Measurements from ENCODE around the gene DGKQ. TPM values are rescaled to one million over a fixed set of nuclear protein-coding genes. Genes with fewer than 3 reads are reported as not detected.

The DGKQ gene
- polyA plus RNA-seq, 2 of the 4 experiments (the other 2 are of a cell fraction): 2.7 to 7.8 TPM

DNA sequence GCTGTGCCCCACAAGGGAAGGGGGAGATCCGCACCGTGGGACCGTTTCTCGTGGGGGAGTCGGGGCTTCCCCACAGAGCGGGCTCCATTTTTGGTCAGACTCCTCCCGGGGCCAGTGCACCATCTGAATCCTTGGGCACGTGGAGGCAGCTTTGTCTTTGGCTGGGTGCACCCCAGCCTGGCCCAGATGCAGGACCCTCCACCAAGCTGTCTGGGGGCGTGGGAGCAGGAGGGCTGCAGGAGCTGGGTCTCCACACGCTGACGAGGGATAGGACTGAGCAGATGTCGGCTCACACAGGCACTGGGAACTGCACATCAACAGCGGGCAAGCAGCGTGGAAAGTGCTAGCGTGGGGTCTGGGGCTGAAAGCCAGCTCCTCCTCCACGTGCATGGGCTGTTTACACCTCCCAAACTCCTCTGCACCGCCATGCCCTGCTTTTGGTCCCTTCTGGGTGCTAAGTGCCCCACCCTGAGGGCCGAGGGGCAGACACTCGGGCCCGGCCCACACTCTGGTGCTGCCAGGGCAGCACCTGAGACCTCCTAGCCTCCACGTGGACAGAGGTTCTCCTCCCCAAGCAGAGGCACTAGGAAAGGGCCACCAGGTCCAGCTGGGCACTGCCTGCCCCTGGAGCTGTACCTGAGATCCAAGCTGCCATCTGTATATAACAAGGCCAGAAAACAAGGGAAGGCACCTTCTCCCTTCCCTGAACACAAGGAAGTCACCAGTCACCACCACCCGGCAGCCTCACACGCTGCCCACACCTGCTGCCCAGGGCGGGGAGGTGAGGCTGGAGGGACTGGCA, 13.8 kb downstream of the DGKQ start:
- Histone ChIP-seq H3K4me2 (no peak overlapping the region), H3K9me3 (no peaks in the 10 kb centered on the region), H3K27ac (no peak overlapping the region), H3K4me1 (no peaks in the 10 kb centered on the region), H3K4me3 (no peak overlapping the region)
- TF ChIP-seq CBX2 (IDR thresholded peaks at IDR 0.05; ENCODE audit: borderline replicate concordance, low read depth) (no peak), SREBF2 (IDR thresholded peaks at IDR 0.05) (no peak), ZNF302 (CRISPR knock-in tag; IDR thresholded peaks at IDR 0.05) (no peak), FOXS1 (CRISPR knock-in tag; IDR thresholded peaks at IDR 0.05) (no peak), SMC3 (IDR thresholded peaks at IDR 0.05) (no peak), FOSB (CRISPR knock-in tag; IDR thresholded peaks at IDR 0.05) (no peak), HOXB13 (CRISPR knock-in tag; IDR thresholded peaks at IDR 0.05; ENCODE audit: low read depth) (no peak), MYC (IDR thresholded peaks at IDR 0.05; ENCODE audit: borderline replicate concordance, low read length) (no peak), BHLHE40 (IDR thresholded peaks at IDR 0.05; ENCODE audit: low read depth, low read length) (no peak), JUNB (IDR thresholded peaks at IDR 0.05) (no peak), HOXB5 (CRISPR knock-in tag; IDR thresholded peaks at IDR 0.05) (no peak)
- TF ChIP-seq, protein P1, sequence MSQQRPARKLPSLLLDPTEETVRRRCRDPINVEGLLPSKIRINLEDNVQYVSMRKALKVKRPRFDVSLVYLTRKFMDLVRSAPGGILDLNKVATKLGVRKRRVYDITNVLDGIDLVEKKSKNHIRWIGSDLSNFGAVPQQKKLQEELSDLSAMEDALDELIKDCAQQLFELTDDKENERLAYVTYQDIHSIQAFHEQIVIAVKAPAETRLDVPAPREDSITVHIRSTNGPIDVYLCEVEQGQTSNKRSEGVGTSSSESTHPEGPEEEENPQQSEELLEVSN (IDR thresholded peaks at IDR 0.05; ENCODE audit: borderline replicate concordance, low read depth): no peak
- TF ChIP-seq, protein P2, sequence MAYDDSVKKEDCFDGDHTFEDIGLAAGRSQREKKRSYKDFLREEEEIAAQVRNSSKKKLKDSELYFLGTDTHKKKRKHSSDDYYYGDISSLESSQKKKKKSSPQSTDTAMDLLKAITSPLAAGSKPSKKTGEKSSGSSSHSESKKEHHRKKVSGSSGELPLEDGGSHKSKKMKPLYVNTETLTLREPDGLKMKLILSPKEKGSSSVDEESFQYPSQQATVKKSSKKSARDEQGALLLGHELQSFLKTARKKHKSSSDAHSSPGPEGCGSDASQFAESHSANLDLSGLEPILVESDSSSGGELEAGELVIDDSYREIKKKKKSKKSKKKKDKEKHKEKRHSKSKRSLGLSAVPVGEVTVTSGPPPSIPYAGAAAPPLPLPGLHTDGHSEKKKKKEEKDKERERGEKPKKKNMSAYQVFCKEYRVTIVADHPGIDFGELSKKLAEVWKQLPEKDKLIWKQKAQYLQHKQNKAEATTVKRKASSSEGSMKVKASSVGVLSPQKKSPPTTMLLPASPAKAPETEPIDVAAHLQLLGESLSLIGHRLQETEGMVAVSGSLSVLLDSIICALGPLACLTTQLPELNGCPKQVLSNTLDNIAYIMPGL (CRISPR knock-in tag; IDR thresholded peaks at IDR 0.05; ENCODE audit: borderline replicate concordance): no peak
- TF ChIP-seq, protein P3, sequence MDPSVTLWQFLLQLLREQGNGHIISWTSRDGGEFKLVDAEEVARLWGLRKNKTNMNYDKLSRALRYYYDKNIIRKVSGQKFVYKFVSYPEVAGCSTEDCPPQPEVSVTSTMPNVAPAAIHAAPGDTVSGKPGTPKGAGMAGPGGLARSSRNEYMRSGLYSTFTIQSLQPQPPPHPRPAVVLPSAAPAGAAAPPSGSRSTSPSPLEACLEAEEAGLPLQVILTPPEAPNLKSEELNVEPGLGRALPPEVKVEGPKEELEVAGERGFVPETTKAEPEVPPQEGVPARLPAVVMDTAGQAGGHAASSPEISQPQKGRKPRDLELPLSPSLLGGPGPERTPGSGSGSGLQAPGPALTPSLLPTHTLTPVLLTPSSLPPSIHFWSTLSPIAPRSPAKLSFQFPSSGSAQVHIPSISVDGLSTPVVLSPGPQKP (IDR thresholded peaks at IDR 0.05; ENCODE audit: low read depth, low read length): no peak
- ChIA-PET CTCF (interaction anchor here (0.6 kb wide), 1 partner anchor 18 kb away, joined by 4 read pairs; no protein-coding TSS in a partner anchor), POLR2A (no interaction called here)
- ATAC-seq (no peak; a peak in 1 of 6 replicates), DNase-seq (ENCODE audit: low read depth in 1 of 2, low spot score in 1 of 2) (no peak), FAIRE-seq (no peak)
- 90% methylated on average over 13 of the region's 24 CpGs for WGBS (ENCODE audit: missing lambda C conversion rate)

DNA sequence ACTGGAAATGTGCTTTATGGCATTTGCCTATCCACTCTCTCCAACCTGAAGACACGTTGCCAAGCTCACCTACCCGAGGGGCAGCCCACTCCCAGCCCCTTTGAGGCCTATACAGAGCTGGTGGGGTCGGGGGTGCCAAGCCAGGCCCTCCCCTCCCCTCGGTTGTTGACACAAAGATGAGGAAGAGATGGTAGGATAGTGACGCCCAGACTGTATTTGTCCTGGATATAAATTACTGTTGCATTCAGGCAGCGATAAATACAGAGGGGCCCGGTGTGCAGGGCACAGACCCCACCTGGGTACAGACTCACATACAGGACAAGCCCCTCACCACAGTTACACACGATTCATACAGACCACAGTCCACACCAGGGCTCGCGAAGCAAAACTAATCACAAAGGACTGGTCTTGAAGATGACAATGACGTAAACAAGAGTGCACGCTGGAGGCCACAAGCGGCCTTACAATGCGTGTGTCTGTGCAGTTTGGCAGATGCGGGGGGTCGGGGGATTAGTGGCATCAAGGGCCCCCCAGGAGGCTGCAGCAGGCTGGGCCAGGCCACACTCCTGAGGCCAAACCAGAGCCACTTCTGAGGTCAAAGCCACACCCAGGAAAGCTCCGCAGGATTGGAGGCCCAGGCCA, 14.6 kb downstream of the DGKQ start:
- whole genome bisulfite sequencing (ENCODE audit: missing lambda C conversion rate): 78% methylated on average over 14 of the region's 17 CpGs
- Histone ChIP-seq H3K4me2 (no peak overlapping the region), H3K27ac (no peak overlapping the region), H3K9me3 (no peaks in the 10 kb centered on the region), H3K4me1 (no peaks in the 10 kb centered on the region), H3K4me3 (no peak overlapping the region)
- CTCF ChIA-PET: no interaction called here
- FAIRE-seq (no peak), DNase-seq (ENCODE audit: low read depth in 1 of 2, low spot score in 1 of 2) (no peak), ATAC-seq (no peak)
- TF ChIP-seq SMC3 (IDR thresholded peaks at IDR 0.05) (no peak), RAD21 (conservative IDR thresholded peaks at IDR 0.05 in 1 of 2, IDR thresholded peaks at IDR 0.05 in 1 of 2) (no peak), NFE2L2 (conservative IDR thresholded peaks at IDR 0.05; ENCODE audit: low read length) (no peak), KDM1A (IDR thresholded peaks at IDR 0.05; ENCODE audit: low read depth) (no peak), POLR2A (IDR thresholded peaks at IDR 0.05; ENCODE audit: low read length) (no peak), POLR2AphosphoS2 (conservative IDR thresholded peaks at IDR 0.05; ENCODE audit: low read length) (no peak), TFCP2L1 (CRISPR knock-in tag; IDR thresholded peaks at IDR 0.05) (no peak), ZNF302 (CRISPR knock-in tag; IDR thresholded peaks at IDR 0.05) (no peak), CHD4 (IDR thresholded peaks at IDR 0.05; ENCODE audit: borderline replicate concordance) (no peak)
- TF ChIP-seq, protein P4, sequence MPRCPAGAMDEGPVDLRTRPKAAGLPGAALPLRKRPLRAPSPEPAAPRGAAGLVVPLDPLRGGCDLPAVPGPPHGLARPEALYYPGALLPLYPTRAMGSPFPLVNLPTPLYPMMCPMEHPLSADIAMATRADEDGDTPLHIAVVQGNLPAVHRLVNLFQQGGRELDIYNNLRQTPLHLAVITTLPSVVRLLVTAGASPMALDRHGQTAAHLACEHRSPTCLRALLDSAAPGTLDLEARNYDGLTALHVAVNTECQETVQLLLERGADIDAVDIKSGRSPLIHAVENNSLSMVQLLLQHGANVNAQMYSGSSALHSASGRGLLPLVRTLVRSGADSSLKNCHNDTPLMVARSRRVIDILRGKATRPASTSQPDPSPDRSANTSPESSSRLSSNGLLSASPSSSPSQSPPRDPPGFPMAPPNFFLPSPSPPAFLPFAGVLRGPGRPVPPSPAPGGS (IDR thresholded peaks at IDR 0.05): no peak
- TF ChIP-seq, protein P5, sequence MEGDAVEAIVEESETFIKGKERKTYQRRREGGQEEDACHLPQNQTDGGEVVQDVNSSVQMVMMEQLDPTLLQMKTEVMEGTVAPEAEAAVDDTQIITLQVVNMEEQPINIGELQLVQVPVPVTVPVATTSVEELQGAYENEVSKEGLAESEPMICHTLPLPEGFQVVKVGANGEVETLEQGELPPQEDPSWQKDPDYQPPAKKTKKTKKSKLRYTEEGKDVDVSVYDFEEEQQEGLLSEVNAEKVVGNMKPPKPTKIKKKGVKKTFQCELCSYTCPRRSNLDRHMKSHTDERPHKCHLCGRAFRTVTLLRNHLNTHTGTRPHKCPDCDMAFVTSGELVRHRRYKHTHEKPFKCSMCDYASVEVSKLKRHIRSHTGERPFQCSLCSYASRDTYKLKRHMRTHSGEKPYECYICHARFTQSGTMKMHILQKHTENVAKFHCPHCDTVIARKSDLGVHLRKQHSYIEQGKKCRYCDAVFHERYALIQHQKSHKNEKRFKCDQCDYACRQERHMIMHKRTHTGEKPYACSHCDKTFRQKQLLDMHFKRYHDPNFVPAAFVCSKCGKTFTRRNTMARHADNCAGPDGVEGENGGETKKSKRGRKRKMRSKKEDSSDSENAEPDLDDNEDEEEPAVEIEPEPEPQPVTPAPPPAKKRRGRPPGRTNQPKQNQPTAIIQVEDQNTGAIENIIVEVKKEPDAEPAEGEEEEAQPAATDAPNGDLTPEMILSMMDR (IDR thresholded peaks at IDR 0.05): no peak
- POLR2A ChIA-PET: no interaction called here

Data from A549 (cell line).